H9 (cell line): ENCODE results near the gene TAF3. TPM values are rescaled to one million over a fixed set of nuclear protein-coding genes. Genes with fewer than 3 reads are reported as not detected.

ENCODE experiments used
- DNase-seq: peaks from one replicate; pipeline ENCODE4 v3.0.0-alpha.2; 2017
- H2AFZ ChIP-seq: one replicate; pipeline ENCODE4 v1.6.1; 2013; ENCODE audit warnings: mild to moderate bottlenecking, low read length, control low read depth, moderate library complexity
- H2AK5ac ChIP-seq: 2 replicates; pipeline ENCODE4 v1.6.1; 2013; ENCODE audit warnings: low read length, control low read depth, mixed read lengths; ENCODE audit not compliant: insufficient read length
- H2BK120ac ChIP-seq: one replicate; pipeline ENCODE4 v1.6.1; 2013; ENCODE audit warnings: low read depth, mild to moderate bottlenecking, low read length, control low read depth, inconsistent platforms; ENCODE audit not compliant: poor library complexity, severe bottlenecking
- H2BK12ac ChIP-seq: 2 replicates; pipeline ENCODE4 v1.6.1; 2013; ENCODE audit warnings: low read length, control low read depth, mixed read lengths, low read depth; ENCODE audit not compliant: insufficient read length
- H2BK15ac ChIP-seq: 2 replicates; pipeline ENCODE4 v1.6.1; 2013; ENCODE audit warnings: low read depth, low read length, control low read depth
- H2BK20ac ChIP-seq: one replicate; pipeline ENCODE4 v1.6.1; 2013; ENCODE audit warnings: low read depth, mild to moderate bottlenecking, low read length, control low read depth, inconsistent platforms; ENCODE audit not compliant: poor library complexity, severe bottlenecking
- H2BK5ac ChIP-seq: 2 replicates; pipeline ENCODE4 v1.6.1; 2013; ENCODE audit warnings: low read length, control low read depth, mixed read lengths; ENCODE audit not compliant: insufficient read length
- H3K14ac ChIP-seq: 2 replicates; pipeline ENCODE4 v1.6.1; 2013; ENCODE audit warnings: low read length, control low read depth; ENCODE audit not compliant: insufficient read depth
- H3K18ac ChIP-seq: 2 replicates; pipeline ENCODE4 v1.6.1; 2013; ENCODE audit warnings: low read depth, mild to moderate bottlenecking, mixed read lengths, low read length, control low read depth; ENCODE audit not compliant: insufficient read length
- H3K23ac ChIP-seq: 2 replicates; pipeline ENCODE4 v1.6.1; 2013; ENCODE audit warnings: low read length, control low read depth, mixed read lengths, low read depth; ENCODE audit not compliant: insufficient read length
- H3K23me2 ChIP-seq: 2 replicates; pipeline ENCODE4 v1.6.1; 2013; ENCODE audit warnings: low read depth, mild to moderate bottlenecking, mixed read lengths, low read length, control low read depth; ENCODE audit not compliant: insufficient read length, poor library complexity, severe bottlenecking
- H3K27ac ChIP-seq: 2 replicates; pipeline ENCODE4 v1.5.1; 2013; ENCODE audit warnings: low read length, control low read depth, mixed read lengths, low read depth; ENCODE audit not compliant: insufficient read length
- H3K27me3 ChIP-seq: 2 replicates; pipeline ENCODE4 v1.6.1; 2013; ENCODE audit warnings: low read length, control low read depth, inconsistent platforms; ENCODE audit not compliant: insufficient read depth
- H3K4ac ChIP-seq: 2 replicates; pipeline ENCODE4 v1.6.1; 2013; ENCODE audit warnings: low read depth, mild to moderate bottlenecking, control low read depth, inconsistent platforms, low read length, moderate library complexity
- H3K4me1 ChIP-seq: 2 replicates; pipeline ENCODE4 v1.6.1; 2013; ENCODE audit warnings: low read length, control low read depth, inconsistent platforms; ENCODE audit not compliant: insufficient read depth
- H3K4me2 ChIP-seq: 2 replicates; pipeline ENCODE4 v1.6.1; 2013; ENCODE audit warnings: low read length, control low read depth, mixed read lengths; ENCODE audit not compliant: insufficient read length, insufficient read depth
- H3K56ac ChIP-seq: 2 replicates; pipeline ENCODE4 v1.6.1; 2013; ENCODE audit warnings: low read depth, mild to moderate bottlenecking, mixed read lengths, low read length, control low read depth; ENCODE audit not compliant: insufficient read length
- H3K79me1 ChIP-seq: 2 replicates; pipeline ENCODE4 v1.6.1; 2013; ENCODE audit warnings: low read depth, mild to moderate bottlenecking, moderate library complexity, low read length, control low read depth, inconsistent platforms; ENCODE audit not compliant: insufficient read depth, poor library complexity, severe bottlenecking
- H3K79me2 ChIP-seq: 2 replicates; pipeline ENCODE4 v1.6.1; 2013; ENCODE audit warnings: low read length, control low read depth, inconsistent platforms; ENCODE audit not compliant: insufficient read depth
- H3K9ac ChIP-seq: 2 replicates; pipeline ENCODE4 v1.6.1; 2013; ENCODE audit warnings: low read length, control low read depth, mixed read lengths; ENCODE audit not compliant: insufficient read length; ENCODE audit errors: extremely low read depth
- H3K9me3 ChIP-seq: one replicate; pipeline ENCODE4 v1.6.1; 2013; ENCODE audit warnings: low read depth, low read length, inconsistent platforms; ENCODE audit not compliant: control insufficient read depth
- H3T11ph ChIP-seq: one replicate; pipeline ENCODE4 v1.6.1; 2013; ENCODE audit warnings: mild to moderate bottlenecking, low read length, control low read depth, inconsistent platforms
- H4K20me1 ChIP-seq: one replicate; pipeline ENCODE4 v1.6.1; 2013; ENCODE audit not compliant: control insufficient read depth, insufficient read length, insufficient read depth
- H4K5ac ChIP-seq: 2 replicates; pipeline ENCODE4 v1.6.1; 2013; ENCODE audit warnings: low read depth, mild to moderate bottlenecking, mixed read lengths, low read length, control low read depth; ENCODE audit not compliant: insufficient read length
- H4K8ac ChIP-seq: replicated peaks from 2 replicates; pipeline ENCODE4 v1.6.1; 2013; ENCODE audit warnings: low read length, control low read depth, mixed read lengths, low read depth; ENCODE audit not compliant: insufficient read length
- H4K91ac ChIP-seq: 2 replicates; pipeline ENCODE4 v1.6.1; 2013; ENCODE audit warnings: low read depth, mild to moderate bottlenecking, moderate library complexity, mixed read lengths, low read length, control low read depth; ENCODE audit not compliant: insufficient read length
- H3K27ac Mint-ChIP-seq, 3 experiments: 2 replicates in 2 of 3; 3 replicates in 1 of 3; pipeline ENCODE4 v1.8.0; 2020 to 2021; ENCODE audit warnings: mixed read lengths in 3 of 3, mild to moderate bottlenecking in 1 of 3, moderate library complexity in 1 of 3
- H3K27me3 Mint-ChIP-seq: 2 replicates; pipeline ENCODE4 v1.8.0; 2021; ENCODE audit warnings: low read depth, mild to moderate bottlenecking, moderate library complexity, mixed read lengths
- H3K36me3 Mint-ChIP-seq, 3 experiments: 2 replicates in 2 of 3; 3 replicates in 1 of 3; pipeline ENCODE4 v1.8.0; 2020 to 2021; ENCODE audit warnings: low read depth in 3 of 3, mixed read lengths in 3 of 3; ENCODE audit not compliant: insufficient read depth in 1 of 3
- H3K4me1 Mint-ChIP-seq, 2 experiments: 2 replicates each; pipeline ENCODE4 v1.8.0; 2020; ENCODE audit warnings: mixed read lengths in 2 of 2
- H3K4me3 Mint-ChIP-seq, 2 experiments: 2 replicates in 1 of 2; 3 replicates in 1 of 2; pipeline ENCODE4 v1.8.0; 2020 to 2021; ENCODE audit warnings: mild to moderate bottlenecking in 2 of 2, mixed read lengths in 2 of 2, moderate library complexity in 1 of 2
- H3K9me3 Mint-ChIP-seq, 2 experiments: 2 replicates in 1 of 2; 3 replicates in 1 of 2; pipeline ENCODE4 v1.8.0; 2020; ENCODE audit warnings: mild to moderate bottlenecking in 2 of 2, mixed read lengths in 2 of 2, moderate library complexity in 1 of 2
- WGBS: extraction: QIAGEN DNeasy Blood & Tissue Kit; methylation state at CpG from one replicate; pipeline ENCODE4 v1.1.7; 2013; ENCODE audit warnings: missing lambda C conversion rate, low lambda C conversion rate, mixed read lengths; ENCODE audit not compliant: insufficient read length; ENCODE audit errors: extremely low coverage; 5-methylcytosine and 5-hydroxymethylcytosine counted together
- total RNA-seq: library from RNA; stranded (reverse); gene quantifications from 2 replicates; pipeline ENCODE4 v1.2.1, GENCODE V29; 2021
- TF ChIP-seq, protein P1 (sequence below): fragments of 200-600 bp; sonication (generic); conservative IDR thresholded peaks from 3 replicates; pipeline ENCODE4 v1.8.0; 2021; ENCODE audit warnings: antibody characterized with exemption, mild to moderate bottlenecking

Gene TAF3
- total RNA-seq, 1 experiment from 2014 or later: 10.2 TPM

- no peaks in the 10 kb centered on the region for H3K36me3 Mint-ChIP-seq
Measured at GRCh38 chr10:7889947-7890542, 71.7 kb downstream of the TAF3 start.

More at GRCh38 chr10:7889947-7890542, 71.7 kb downstream of the TAF3 start:
- no peaks in the 10 kb centered on the region for H4K20me1 ChIP-seq
- no CpG with 5 or more reads among the region's 5 CpGs for WGBS
- H2AK5ac ChIP-seq: no peak overlapping the region
- Mint-ChIP-seq H3K9me3 (no peaks in the 10 kb centered on the region), H3K4me1 (peaks cover 9 to 14% of the 10 kb centered on the region in 2 experiments), H3K4me3 (no peak overlapping the region), H3K27me3 (no peaks in the 10 kb centered on the region), H3K27ac (no peak overlapping the region)
- H3K27me3 ChIP-seq: no peaks in the 10 kb centered on the region; the same call in 1 of the 2 replicates
- H2BK20ac ChIP-seq: no peak overlapping the region
- no peaks in the 10 kb centered on the region; the same call in 1 of the 2 replicates for H3K4me1 ChIP-seq
- no peaks in the 10 kb centered on the region for H3K23me2 ChIP-seq
- H3K18ac ChIP-seq: no peak overlapping the region
- H3K79me1 ChIP-seq: no peaks in the 10 kb centered on the region
- no peak overlapping the region for H3K56ac ChIP-seq
- H2AFZ ChIP-seq: no peak overlapping the region
- no peaks in the 10 kb centered on the region for H3K79me2 ChIP-seq
- H3K9me3 ChIP-seq: no peaks in the 10 kb centered on the region
- TF ChIP-seq, protein P1, sequence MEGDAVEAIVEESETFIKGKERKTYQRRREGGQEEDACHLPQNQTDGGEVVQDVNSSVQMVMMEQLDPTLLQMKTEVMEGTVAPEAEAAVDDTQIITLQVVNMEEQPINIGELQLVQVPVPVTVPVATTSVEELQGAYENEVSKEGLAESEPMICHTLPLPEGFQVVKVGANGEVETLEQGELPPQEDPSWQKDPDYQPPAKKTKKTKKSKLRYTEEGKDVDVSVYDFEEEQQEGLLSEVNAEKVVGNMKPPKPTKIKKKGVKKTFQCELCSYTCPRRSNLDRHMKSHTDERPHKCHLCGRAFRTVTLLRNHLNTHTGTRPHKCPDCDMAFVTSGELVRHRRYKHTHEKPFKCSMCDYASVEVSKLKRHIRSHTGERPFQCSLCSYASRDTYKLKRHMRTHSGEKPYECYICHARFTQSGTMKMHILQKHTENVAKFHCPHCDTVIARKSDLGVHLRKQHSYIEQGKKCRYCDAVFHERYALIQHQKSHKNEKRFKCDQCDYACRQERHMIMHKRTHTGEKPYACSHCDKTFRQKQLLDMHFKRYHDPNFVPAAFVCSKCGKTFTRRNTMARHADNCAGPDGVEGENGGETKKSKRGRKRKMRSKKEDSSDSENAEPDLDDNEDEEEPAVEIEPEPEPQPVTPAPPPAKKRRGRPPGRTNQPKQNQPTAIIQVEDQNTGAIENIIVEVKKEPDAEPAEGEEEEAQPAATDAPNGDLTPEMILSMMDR: no peak
- H2BK12ac ChIP-seq: no peak overlapping the region
- H3K14ac ChIP-seq: no peak overlapping the region
- no peak overlapping the region for H3K4ac ChIP-seq
- no peak overlapping the region for H4K8ac ChIP-seq
- no peak overlapping the region for H3K9ac ChIP-seq
- no peak overlapping the region for H2BK120ac ChIP-seq
- H3K23ac ChIP-seq: no peak overlapping the region
- H3K27ac ChIP-seq: no peak overlapping the region
- H2BK15ac ChIP-seq: no peak overlapping the region
- no peak for DNase-seq
- H2BK5ac ChIP-seq: no peak overlapping the region
- no peak overlapping the region for H3K4me2 ChIP-seq
- no peak overlapping the region for H4K5ac ChIP-seq
- no peak overlapping the region for H4K91ac ChIP-seq
- H3T11ph ChIP-seq: no peak overlapping the region
